Neural progenitor cell (in vitro differentiated cells): ENCODE data around the gene MARK3. TPM values are rescaled to one million over a fixed set of nuclear protein-coding genes. Genes with fewer than 3 reads are reported as not detected.
A peak's percentile ranks its signal among the peaks of the same experiment; 100 is the strongest.

ENCODE experiments used
- DNase-seq: peaks from one replicate; pipeline ENCODE4 v3.0.0-alpha.2; 2016; ENCODE audit warnings: low spot score
- H2AFZ ChIP-seq: fragments of 200-600 bp; sonication (generic); replicated peaks from 2 replicates; pipeline ENCODE4 v1.6.1; 2016; ENCODE audit warnings: antibody characterized with exemption
- H3F3A ChIP-seq: fragments of 200-600 bp; sonication (generic); 2 replicates; pipeline ENCODE4 v1.6.1; 2016; ENCODE audit warnings: antibody characterized with exemption, low read depth
- H3K27ac ChIP-seq: fragments of 200-600 bp; sonication (generic); 2 replicates; pipeline ENCODE4 v1.5.1; 2016; ENCODE audit warnings: mild to moderate bottlenecking
- H3K27me3 ChIP-seq: fragments of 200-600 bp; sonication (generic); 2 replicates; pipeline ENCODE4 v1.6.1; 2016; ENCODE audit warnings: mild to moderate bottlenecking, moderate library complexity
- H3K36me3 ChIP-seq: fragments of 200-600 bp; sonication (generic); 2 replicates; pipeline ENCODE4 v1.5.1; 2016
- H3K4me1 ChIP-seq: fragments of 200-600 bp; sonication (generic); 2 replicates; pipeline ENCODE4 v1.6.1; 2016; ENCODE audit warnings: mixed run types
- H3K4me2 ChIP-seq: fragments of 200-600 bp; sonication (generic); 2 replicates; pipeline ENCODE4 v1.6.1; 2016
- H3K4me3 ChIP-seq: fragments of 200-600 bp; sonication (generic); 2 replicates; pipeline ENCODE4 v1.5.1; 2016
- H3K79me2 ChIP-seq: fragments of 200-600 bp; sonication (generic); 2 replicates; pipeline ENCODE4 v1.6.1; 2016; ENCODE audit warnings: low read depth
- H3K9ac ChIP-seq: fragments of 200-600 bp; sonication (generic); 2 replicates; pipeline ENCODE4 v1.6.1; 2016
- H3K9me3 ChIP-seq: fragments of 200-600 bp; sonication (generic); 2 replicates; pipeline ENCODE4 v1.5.1; 2016; ENCODE audit warnings: low read depth
- H4K20me1 ChIP-seq: fragments of 200-600 bp; sonication (generic); 2 replicates; pipeline ENCODE4 v1.6.1; 2016; ENCODE audit warnings: low read depth
- H3K27ac Mint-ChIP-seq: 3 replicates; pipeline ENCODE4 v1.8.0; 2021; ENCODE audit warnings: mixed read lengths
- H3K27me3 Mint-ChIP-seq: 2 replicates; pipeline ENCODE4 v1.8.0; 2022; ENCODE audit warnings: low read depth, mild to moderate bottlenecking, inconsistent platforms, moderate library complexity, mixed read lengths; ENCODE audit not compliant: insufficient read depth
- H3K36me3 Mint-ChIP-seq: 3 replicates; pipeline ENCODE4 v1.8.0; 2021; ENCODE audit warnings: mixed read lengths
- H3K4me1 Mint-ChIP-seq: 3 replicates; pipeline ENCODE4 v1.8.0; 2021; ENCODE audit warnings: mixed read lengths
- H3K4me3 Mint-ChIP-seq: 3 replicates; pipeline ENCODE4 v1.8.0; 2021; ENCODE audit warnings: mild to moderate bottlenecking, moderate library complexity, mixed read lengths
- H3K9me3 Mint-ChIP-seq: 3 replicates; pipeline ENCODE4 v1.8.0; 2020; ENCODE audit warnings: mixed read lengths
- EZH2 ChIP-seq: fragments of 200-600 bp; sonication (generic); IDR thresholded peaks from 2 replicates; pipeline ENCODE4 v1.6.1; 2017; ENCODE audit warnings: antibody characterized with exemption, mild to moderate bottlenecking, moderate library complexity
- EZH2phosphoT487 ChIP-seq: fragments of 200-600 bp; sonication (generic); IDR thresholded peaks from 2 replicates; pipeline ENCODE4 v1.6.1; 2017; ENCODE audit warnings: antibody characterized with exemption
- total RNA-seq: library from RNA; depleted of rRNA; stranded (reverse); fragments of >200 nt; gene quantifications from 2 replicates; pipeline ENCODE4 v1.2.3, GENCODE V29; 2015; ENCODE audit warnings: low replicate concordance
- TF ChIP-seq, protein P1 (sequence below): fragments of 200-600 bp; sonication (generic); IDR thresholded peaks from 2 replicates; pipeline ENCODE4 v1.5.1; 2017; ENCODE audit warnings: antibody characterized with exemption, mild to moderate bottlenecking

MARK3 gene
- total RNA-seq, 1 donor from 2014 or later = 80.7 TPM

- no peak overlapping the region for H3K27ac Mint-ChIP-seq
- no peaks in the 10 kb centered on the region for H3K4me1 ChIP-seq
- H3K9me3 Mint-ChIP-seq = no peaks in the 10 kb centered on the region
- peaks cover 15% of the 10 kb centered on the region for H3K79me2 ChIP-seq
- no peaks in the 10 kb centered on the region for H3K27me3 Mint-ChIP-seq
- H3K36me3 Mint-ChIP-seq = peaks cover 44% of the 10 kb centered on the region
- no peak overlapping the region for H2AFZ ChIP-seq
- H3K4me1 Mint-ChIP-seq = peaks cover 13% of the 10 kb centered on the region
- no peak overlapping the region for H3K4me2 ChIP-seq
- DNase-seq = no peak
- H3F3A ChIP-seq = peaks cover 94% of the 10 kb centered on the region
- TF ChIP-seq EZH2phosphoT487 = no peak
- no peak for TF ChIP-seq EZH2
- TF ChIP-seq, protein P1, sequence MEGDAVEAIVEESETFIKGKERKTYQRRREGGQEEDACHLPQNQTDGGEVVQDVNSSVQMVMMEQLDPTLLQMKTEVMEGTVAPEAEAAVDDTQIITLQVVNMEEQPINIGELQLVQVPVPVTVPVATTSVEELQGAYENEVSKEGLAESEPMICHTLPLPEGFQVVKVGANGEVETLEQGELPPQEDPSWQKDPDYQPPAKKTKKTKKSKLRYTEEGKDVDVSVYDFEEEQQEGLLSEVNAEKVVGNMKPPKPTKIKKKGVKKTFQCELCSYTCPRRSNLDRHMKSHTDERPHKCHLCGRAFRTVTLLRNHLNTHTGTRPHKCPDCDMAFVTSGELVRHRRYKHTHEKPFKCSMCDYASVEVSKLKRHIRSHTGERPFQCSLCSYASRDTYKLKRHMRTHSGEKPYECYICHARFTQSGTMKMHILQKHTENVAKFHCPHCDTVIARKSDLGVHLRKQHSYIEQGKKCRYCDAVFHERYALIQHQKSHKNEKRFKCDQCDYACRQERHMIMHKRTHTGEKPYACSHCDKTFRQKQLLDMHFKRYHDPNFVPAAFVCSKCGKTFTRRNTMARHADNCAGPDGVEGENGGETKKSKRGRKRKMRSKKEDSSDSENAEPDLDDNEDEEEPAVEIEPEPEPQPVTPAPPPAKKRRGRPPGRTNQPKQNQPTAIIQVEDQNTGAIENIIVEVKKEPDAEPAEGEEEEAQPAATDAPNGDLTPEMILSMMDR = no peak
- peaks cover 47% of the 10 kb centered on the region for H3K36me3 ChIP-seq
- no peak overlapping the region for H3K4me3 ChIP-seq
- H3K9ac ChIP-seq = no peak overlapping the region
- no peaks in the 10 kb centered on the region for H3K9me3 ChIP-seq
- H4K20me1 ChIP-seq = peaks cover 55% of the 10 kb centered on the region
- H3K4me3 Mint-ChIP-seq = no peak overlapping the region
- no peak overlapping the region for H3K27ac ChIP-seq
- no peaks in the 10 kb centered on the region for H3K27me3 ChIP-seq
These were observed 41.9 kb upstream of the MARK3 start for GRCh38 chr14:103343164-103343879.

- H3K4me1 ChIP-seq = no peaks in the 10 kb centered on the region
- H3F3A ChIP-seq = peaks cover 86% of the 10 kb centered on the region
- no peak overlapping the region for H3K4me2 ChIP-seq
- no peak overlapping the region for H3K4me3 Mint-ChIP-seq
- no peak overlapping the region for H2AFZ ChIP-seq
- H3K9ac ChIP-seq = no peak overlapping the region
- H3K27ac ChIP-seq = peak overlapping the region; percentile 31
- H3K79me2 ChIP-seq = peaks cover 7% of the 10 kb centered on the region
- H3K9me3 Mint-ChIP-seq = no peaks in the 10 kb centered on the region
- H4K20me1 ChIP-seq = peaks cover 48% of the 10 kb centered on the region
- H3K36me3 Mint-ChIP-seq = peaks cover 41% of the 10 kb centered on the region
- peaks cover 39% of the 10 kb centered on the region for H3K36me3 ChIP-seq
- no peaks in the 10 kb centered on the region for H3K9me3 ChIP-seq
- peaks cover 13% of the 10 kb centered on the region for H3K4me1 Mint-ChIP-seq
- no peak overlapping the region for H3K4me3 ChIP-seq
- no peak for DNase-seq
- H3K27me3 ChIP-seq = no peaks in the 10 kb centered on the region
- no peaks in the 10 kb centered on the region for H3K27me3 Mint-ChIP-seq
- H3K27ac Mint-ChIP-seq = no peak overlapping the region
- TF ChIP-seq, protein P1 = no peak
- no peak for TF ChIP-seq EZH2phosphoT487
- TF ChIP-seq EZH2 = no peak
These were observed 41.1 kb upstream of the MARK3 start for GRCh38 chr14:103343905-103344797.

GRCh38 chr14:103346286-103346685 lies 38.9 kb upstream of the MARK3 start:
- H3K4me3 ChIP-seq = no peak overlapping the region
- no peaks in the 10 kb centered on the region for H3K79me2 ChIP-seq
- Mint-ChIP-seq H3K36me3 (peaks cover 29% of the 10 kb centered on the region), H3K27me3 (no peaks in the 10 kb centered on the region), H3K4me3 (no peak overlapping the region), H3K9me3 (no peaks in the 10 kb centered on the region), H3K4me1 (peaks cover 10% of the 10 kb centered on the region), H3K27ac (no peak overlapping the region)
- peaks cover 27% of the 10 kb centered on the region for H4K20me1 ChIP-seq
- DNase-seq = no peak
- no peaks in the 10 kb centered on the region for H3K4me1 ChIP-seq
- H3K9ac ChIP-seq = no peak overlapping the region
- peaks cover 64% of the 10 kb centered on the region for H3F3A ChIP-seq
- H3K27ac ChIP-seq = no peak overlapping the region
- H3K9me3 ChIP-seq = no peaks in the 10 kb centered on the region
- no peak for TF ChIP-seq EZH2
- no peak for TF ChIP-seq EZH2phosphoT487
- TF ChIP-seq, protein P1 = no peak
- H2AFZ ChIP-seq = no peak overlapping the region
- no peaks in the 10 kb centered on the region for H3K27me3 ChIP-seq
- H3K4me2 ChIP-seq = no peak overlapping the region
- H3K36me3 ChIP-seq = peaks cover 20% of the 10 kb centered on the region
